Measurements from ENCODE around the gene CD33. TPM values are rescaled to one million over a fixed set of nuclear protein-coding genes. Genes with fewer than 3 reads are reported as not detected.

CD33 gene
- total and polyA plus RNA-seq, 2 of the 8 experiments (the other 6 are each of a cell fraction or from before 2014, with no cell fraction given): 0.06 TPM; not detected in 1

DNA sequence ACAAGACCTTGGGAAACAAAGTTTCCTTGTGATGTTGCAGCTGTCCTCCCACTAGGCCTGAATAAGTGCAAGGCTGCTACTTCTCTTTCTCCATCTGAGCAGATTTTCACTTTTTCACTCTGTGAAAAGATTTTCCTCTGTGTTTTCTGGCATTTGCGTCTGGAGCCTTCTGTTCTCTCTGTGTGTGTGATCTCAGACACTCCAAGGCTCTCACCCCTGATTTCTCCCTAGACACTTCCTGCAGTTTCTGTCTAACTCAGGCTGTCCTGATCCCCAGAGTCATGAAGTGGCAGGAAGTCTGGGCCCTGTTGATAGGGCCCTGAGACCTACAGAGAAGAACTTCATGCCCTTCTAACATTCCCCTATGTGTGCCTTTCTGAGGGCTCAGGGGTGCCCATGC, 45.6 kb upstream of the CD33 start (continued):
- TF ChIP-seq, protein P1, sequence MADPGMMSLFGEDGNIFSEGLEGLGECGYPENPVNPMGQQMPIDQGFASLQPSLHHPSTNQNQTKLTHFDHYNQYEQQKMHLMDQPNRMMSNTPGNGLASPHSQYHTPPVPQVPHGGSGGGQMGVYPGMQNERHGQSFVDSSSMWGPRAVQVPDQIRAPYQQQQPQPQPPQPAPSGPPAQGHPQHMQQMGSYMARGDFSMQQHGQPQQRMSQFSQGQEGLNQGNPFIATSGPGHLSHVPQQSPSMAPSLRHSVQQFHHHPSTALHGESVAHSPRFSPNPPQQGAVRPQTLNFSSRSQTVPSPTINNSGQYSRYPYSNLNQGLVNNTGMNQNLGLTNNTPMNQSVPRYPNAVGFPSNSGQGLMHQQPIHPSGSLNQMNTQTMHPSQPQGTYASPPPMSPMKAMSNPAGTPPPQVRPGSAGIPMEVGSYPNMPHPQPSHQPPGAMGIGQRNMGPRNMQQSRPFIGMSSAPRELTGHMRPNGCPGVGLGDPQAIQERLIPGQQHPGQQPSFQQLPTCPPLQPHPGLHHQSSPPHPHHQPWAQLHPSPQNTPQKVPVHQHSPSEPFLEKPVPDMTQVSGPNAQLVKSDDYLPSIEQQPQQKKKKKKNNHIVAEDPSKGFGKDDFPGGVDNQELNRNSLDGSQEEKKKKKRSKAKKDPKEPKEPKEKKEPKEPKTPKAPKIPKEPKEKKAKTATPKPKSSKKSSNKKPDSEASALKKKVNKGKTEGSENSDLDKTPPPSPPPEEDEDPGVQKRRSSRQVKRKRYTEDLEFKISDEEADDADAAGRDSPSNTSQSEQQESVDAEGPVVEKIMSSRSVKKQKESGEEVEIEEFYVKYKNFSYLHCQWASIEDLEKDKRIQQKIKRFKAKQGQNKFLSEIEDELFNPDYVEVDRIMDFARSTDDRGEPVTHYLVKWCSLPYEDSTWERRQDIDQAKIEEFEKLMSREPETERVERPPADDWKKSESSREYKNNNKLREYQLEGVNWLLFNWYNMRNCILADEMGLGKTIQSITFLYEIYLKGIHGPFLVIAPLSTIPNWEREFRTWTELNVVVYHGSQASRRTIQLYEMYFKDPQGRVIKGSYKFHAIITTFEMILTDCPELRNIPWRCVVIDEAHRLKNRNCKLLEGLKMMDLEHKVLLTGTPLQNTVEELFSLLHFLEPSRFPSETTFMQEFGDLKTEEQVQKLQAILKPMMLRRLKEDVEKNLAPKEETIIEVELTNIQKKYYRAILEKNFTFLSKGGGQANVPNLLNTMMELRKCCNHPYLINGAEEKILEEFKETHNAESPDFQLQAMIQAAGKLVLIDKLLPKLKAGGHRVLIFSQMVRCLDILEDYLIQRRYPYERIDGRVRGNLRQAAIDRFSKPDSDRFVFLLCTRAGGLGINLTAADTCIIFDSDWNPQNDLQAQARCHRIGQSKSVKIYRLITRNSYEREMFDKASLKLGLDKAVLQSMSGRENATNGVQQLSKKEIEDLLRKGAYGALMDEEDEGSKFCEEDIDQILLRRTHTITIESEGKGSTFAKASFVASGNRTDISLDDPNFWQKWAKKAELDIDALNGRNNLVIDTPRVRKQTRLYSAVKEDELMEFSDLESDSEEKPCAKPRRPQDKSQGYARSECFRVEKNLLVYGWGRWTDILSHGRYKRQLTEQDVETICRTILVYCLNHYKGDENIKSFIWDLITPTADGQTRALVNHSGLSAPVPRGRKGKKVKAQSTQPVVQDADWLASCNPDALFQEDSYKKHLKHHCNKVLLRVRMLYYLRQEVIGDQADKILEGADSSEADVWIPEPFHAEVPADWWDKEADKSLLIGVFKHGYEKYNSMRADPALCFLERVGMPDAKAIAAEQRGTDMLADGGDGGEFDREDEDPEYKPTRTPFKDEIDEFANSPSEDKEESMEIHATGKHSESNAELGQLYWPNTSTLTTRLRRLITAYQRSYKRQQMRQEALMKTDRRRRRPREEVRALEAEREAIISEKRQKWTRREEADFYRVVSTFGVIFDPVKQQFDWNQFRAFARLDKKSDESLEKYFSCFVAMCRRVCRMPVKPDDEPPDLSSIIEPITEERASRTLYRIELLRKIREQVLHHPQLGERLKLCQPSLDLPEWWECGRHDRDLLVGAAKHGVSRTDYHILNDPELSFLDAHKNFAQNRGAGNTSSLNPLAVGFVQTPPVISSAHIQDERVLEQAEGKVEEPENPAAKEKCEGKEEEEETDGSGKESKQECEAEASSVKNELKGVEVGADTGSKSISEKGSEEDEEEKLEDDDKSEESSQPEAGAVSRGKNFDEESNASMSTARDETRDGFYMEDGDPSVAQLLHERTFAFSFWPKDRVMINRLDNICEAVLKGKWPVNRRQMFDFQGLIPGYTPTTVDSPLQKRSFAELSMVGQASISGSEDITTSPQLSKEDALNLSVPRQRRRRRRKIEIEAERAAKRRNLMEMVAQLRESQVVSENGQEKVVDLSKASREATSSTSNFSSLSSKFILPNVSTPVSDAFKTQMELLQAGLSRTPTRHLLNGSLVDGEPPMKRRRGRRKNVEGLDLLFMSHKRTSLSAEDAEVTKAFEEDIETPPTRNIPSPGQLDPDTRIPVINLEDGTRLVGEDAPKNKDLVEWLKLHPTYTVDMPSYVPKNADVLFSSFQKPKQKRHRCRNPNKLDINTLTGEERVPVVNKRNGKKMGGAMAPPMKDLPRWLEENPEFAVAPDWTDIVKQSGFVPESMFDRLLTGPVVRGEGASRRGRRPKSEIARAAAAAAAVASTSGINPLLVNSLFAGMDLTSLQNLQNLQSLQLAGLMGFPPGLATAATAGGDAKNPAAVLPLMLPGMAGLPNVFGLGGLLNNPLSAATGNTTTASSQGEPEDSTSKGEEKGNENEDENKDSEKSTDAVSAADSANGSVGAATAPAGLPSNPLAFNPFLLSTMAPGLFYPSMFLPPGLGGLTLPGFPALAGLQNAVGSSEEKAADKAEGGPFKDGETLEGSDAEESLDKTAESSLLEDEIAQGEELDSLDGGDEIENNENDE (IDR thresholded peaks at IDR 0.05; ENCODE audit: insufficient replicate concordance, low read length): no peak
- TF ChIP-seq, protein P2, sequence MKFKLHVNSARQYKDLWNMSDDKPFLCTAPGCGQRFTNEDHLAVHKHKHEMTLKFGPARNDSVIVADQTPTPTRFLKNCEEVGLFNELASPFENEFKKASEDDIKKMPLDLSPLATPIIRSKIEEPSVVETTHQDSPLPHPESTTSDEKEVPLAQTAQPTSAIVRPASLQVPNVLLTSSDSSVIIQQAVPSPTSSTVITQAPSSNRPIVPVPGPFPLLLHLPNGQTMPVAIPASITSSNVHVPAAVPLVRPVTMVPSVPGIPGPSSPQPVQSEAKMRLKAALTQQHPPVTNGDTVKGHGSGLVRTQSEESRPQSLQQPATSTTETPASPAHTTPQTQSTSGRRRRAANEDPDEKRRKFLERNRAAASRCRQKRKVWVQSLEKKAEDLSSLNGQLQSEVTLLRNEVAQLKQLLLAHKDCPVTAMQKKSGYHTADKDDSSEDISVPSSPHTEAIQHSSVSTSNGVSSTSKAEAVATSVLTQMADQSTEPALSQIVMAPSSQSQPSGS (IDR thresholded peaks at IDR 0.05; ENCODE audit: low read length): no peak
- TF ChIP-seq GABPA (IDR thresholded peaks at IDR 0.05; ENCODE audit: borderline replicate concordance, insufficient read depth, low read length): no peak
